ENCODE measurements around the gene EPB41L5.
"Not testable (repeated sequence)": the region's sequence is repeated elsewhere in the genome, so short reads cannot be mapped to it uniquely, and the experiment has no call there.

The EPB41L5 gene

GRCh38 chr2:120103723-120104467, 91.0 kb downstream of the EPB41L5 start:
- no peak for DNase-seq

- DNase-seq: no peak
Measured at GRCh38 chr2:120104772-120105171, 91.9 kb downstream of the EPB41L5 start.

DNA sequence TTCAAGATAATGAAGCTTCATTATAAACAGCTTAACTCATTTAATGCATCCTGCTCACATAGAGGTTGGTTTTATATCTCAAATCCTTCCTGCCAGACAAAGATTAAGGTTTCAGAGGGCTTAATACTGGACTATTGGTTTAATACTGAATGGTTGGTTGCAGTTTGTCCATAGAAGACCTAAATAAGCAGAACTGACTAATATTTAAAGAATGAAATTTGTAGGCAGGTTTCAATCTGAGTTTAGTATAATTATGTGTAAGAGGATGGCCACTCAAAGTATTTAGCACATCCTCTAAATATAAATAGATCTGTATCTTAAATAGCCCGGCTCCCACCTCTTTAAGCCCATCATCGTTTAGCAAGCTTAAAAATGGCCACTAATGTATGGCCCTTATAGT, 92.5 kb downstream of the EPB41L5 start:
- no peak for DNase-seq

DNA sequence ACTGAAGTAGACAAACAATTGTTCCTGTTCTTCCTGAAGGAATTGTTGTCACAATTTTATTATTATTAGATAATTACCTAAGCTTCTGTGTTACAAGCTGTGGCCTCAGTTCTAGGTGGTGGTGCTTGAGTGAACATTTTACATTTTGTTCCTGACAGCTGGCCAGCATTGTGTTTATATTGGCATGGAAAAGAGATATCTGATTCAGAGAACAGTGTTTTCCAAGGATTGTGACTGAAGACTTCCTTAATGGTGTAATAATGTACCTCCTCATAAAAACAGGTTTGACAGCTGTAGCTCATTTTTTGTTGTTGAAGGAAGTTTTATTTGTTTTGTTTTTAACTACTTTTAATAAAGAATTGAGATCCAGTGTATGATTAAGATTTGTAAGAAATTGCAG, 95.2 kb downstream of the EPB41L5 start:
- no peak for DNase-seq

GRCh38 chr2:120108749-120109148, 95.9 kb downstream of the EPB41L5 start:
- no peak for DNase-seq

DNA sequence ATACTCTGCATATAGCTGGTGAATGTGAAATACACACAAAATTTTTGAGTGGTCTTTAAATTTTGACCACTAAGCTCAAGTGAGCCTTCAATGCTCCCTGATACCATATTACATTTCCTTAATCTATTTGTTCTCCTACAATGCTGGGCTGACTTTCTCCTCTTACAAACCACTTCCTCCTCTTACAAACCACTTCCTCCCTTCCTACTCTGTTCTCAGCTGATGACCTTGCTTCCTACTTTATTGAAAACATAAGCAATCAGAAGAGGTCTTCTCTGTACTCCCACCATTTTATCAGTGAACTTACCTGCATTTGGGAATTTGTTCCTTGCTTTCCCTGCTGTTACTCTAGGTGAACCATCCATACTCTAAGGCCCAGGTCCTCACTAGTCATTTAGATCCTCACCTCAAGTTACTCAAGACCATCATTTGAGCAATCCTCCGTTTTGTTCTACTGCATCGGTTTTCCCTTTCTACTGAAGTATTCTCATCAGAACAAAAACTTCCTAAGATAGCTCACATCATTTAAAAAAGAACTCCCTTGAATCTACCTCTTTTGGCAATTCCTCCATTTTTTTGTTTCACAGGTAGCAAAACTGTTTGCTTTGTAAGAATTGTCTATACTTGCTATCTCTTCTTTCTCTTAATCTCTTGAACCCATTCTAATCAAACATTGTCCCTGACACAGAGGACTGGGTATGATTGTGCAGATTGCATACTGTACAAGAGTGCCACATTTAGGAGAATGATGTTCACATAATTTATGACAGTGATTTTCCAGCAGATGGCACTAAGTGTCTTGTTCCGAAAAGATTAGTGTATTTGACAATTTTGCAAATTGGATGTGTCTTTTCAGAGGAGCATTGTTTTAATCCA, 96.5 kb downstream of the EPB41L5 start:
- no peak for DNase-seq

GRCh38 chr2:120110062-120110362, 97.1 kb downstream of the EPB41L5 start:
- no peak for DNase-seq

DNA sequence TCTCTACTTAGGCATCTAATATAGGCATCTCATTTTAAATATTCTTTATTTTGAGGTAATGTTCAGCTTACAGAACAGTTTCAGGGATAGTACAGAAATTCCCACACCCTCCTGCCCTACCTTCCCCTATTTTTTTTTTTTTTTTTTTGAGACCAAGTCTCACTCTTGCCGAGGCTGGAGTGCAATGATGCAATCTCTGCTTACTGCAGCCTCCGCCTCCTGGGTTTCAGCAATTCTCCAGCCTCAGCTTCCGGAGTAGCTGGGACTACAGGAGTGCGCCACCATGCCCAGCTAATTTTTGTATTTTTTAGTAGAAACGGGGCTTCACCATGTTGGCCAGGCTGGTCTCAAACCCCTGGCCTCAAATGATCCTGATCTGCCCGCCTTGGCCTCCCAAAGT, 97.6 kb downstream of the EPB41L5 start:
- no peak for DNase-seq

- no peak for DNase-seq
Measured at GRCh38 chr2:120111193-120111592, 98.3 kb downstream of the EPB41L5 start.

GRCh38 chr2:120118018-120118417, 105.1 kb downstream of the EPB41L5 start:
- no peak for DNase-seq

DNA sequence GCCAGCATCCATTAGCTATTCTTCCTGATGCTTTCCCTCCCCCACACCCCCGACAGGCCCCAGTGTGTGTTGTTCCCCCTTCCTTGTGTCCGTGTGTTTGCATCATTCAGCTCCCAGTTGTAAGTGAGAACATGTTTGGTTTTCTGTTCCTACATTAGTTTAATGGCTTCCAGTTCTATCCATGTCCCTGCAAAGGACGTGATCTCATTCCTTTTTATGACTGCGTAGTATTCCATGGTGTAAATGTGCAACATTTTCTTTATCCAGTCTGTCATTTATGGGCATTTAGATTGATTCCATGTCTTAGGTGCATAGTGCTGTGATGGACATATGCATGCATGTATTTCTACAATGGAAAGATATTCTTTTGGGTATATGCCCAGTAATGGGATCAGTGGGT, 105.6 kb downstream of the EPB41L5 start:
- no peak for DNase-seq

- not testable (repeated sequence) for DNase-seq
Measured at GRCh38 chr2:120121337-120121736, 108.5 kb downstream of the EPB41L5 start.

DNA sequence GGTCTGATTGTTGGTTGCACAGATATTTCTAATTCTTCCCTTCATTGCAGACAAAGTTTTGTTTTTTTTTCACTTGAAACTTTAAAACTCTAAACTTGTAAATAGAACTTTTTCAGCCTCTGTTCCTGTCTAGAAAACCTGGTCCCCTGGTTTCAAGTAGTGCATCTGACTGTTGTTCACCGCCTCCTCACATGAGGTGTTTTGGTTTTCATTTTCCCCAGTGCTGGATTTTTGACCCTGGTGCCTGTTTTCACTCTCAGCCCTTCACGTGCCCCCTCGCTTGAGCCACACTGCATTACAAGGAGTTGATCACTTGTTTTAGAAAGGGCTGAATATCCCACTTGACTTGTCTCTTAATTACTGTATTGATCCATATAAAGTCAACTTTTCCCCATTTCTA, 110.2 kb downstream of the EPB41L5 start:
- DNase-seq: no peak

DNA sequence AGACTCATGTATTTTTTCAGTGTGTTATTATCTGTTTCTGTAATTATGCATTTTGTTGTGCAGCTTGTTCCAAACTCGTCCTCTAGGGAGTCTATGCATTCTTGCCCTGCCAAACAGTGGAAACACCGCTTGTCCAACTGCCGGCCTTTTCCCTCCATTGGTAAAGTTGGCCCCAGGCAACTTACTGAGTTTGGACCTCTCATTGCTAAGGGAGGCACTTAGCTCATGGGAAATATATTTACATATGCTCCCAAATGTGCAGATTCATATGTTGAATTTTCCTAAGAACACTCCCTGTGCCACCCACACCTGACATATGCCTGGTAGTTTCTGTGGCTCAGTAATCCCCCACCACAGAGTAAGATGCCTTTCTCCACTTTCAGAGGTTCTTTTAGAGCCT, 112.3 kb downstream of the EPB41L5 start:
- no peak for DNase-seq

GRCh38 chr2:120128216-120128615, 115.3 kb downstream of the EPB41L5 start:
- DNase-seq: no peak

GRCh38 chr2:120132190-120132589, 119.3 kb downstream of the EPB41L5 start:
- no peak for DNase-seq

- no peak for DNase-seq
Measured at GRCh38 chr2:120132691-120133090, 119.8 kb downstream of the EPB41L5 start.

DNA sequence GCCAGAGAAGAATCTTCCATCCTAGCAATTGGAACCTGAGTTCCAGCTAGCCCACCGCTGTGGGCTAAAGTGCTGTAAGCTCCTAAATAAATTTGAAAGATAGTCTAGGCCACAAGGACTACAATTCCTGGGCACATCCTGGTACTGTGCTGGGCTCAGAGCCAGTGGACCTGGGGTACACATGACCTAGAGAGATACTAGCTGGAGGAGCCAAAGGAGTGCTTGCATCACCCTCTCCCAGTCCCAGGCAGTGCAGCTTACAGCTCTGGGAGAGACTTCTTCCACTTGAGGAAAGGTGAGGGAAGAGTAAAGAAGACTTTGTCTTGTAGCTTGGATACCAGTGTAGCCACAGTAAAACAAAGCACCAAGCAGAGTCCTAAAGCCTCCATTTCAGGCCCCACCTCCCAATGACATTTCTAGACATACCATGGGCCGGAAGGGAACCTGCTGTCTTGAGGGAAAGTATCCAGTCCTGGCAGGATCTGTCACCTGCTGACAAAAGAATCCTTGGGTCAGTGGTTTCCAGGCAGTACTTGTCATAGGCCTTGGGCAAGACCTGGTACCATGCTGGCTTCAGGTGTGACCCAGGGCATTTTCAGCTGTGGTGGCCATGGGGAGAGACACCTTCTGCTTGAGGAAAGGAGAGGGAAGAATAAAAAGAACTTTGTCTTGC, 120.8 kb downstream of the EPB41L5 start:
- DNase-seq: no peak

- DNase-seq: no peak
Measured at GRCh38 chr2:120134263-120134662, 121.4 kb downstream of the EPB41L5 start.

DNA sequence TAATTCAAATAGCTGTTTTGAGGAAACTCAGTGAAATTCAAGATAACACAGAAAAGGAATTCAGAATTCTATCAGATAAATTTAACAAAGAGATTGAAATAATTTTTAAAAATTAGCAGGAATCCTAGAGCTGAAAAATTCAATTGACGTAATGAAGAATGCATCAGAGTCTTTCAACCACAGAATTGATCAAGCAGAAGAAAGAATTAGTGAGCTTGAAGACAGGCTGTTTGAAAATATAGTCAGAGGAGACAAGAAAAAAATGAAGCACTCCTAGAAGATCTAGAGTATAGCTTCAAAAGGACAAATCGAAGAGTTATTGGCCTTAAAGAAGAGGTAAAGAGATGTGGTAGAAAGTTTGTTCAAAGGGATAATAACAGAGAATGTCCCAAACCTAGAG, 122.1 kb downstream of the EPB41L5 start:
- DNase-seq: not testable (repeated sequence)

- DNase-seq: no peak
Measured at GRCh38 chr2:120140866-120141265, 128.0 kb downstream of the EPB41L5 start.

GRCh38 chr2:120141300-120142069, 128.6 kb downstream of the EPB41L5 start:
- DNase-seq: no peak

Data from NCI-H1436 treated with DMSO at 0.1 percent for 48 hours (cell line).